WERI-Rb-1 (cell line): Measurements from ENCODE around the gene DEPP1.

Experiments
- DNase-seq: peaks from one replicate; pipeline ENCODE4 v3.0.0-alpha.2; 2020
- H3K27ac ChIP-seq: fragments of 250-450 bp; sonication (Bioruptor Pico); 2 replicates; pipeline ENCODE4 v1.5.1; 2020; ENCODE audit warnings: mild to moderate bottlenecking, moderate library complexity
- H3K27me3 ChIP-seq: fragments of 250-450 bp; sonication (Bioruptor Pico); 2 replicates; pipeline ENCODE4 v1.5.1; 2021; ENCODE audit warnings: mild to moderate bottlenecking, low read depth, moderate library complexity; ENCODE audit not compliant: insufficient read depth, severe bottlenecking
- H3K36me3 ChIP-seq: fragments of 250-450 bp; sonication (Bioruptor Pico); 2 replicates; pipeline ENCODE4 v1.5.1; 2020; ENCODE audit warnings: mild to moderate bottlenecking, moderate library complexity
- H3K4me3 ChIP-seq: 2 replicates; pipeline ENCODE4 v1.5.1; 2011; ENCODE audit warnings: low read depth, mild to moderate bottlenecking, control low read depth, low read length
- H3K9me3 ChIP-seq: fragments of 250-450 bp; sonication (Bioruptor Pico); 2 replicates; pipeline ENCODE4 v1.5.1; 2021; ENCODE audit warnings: mild to moderate bottlenecking, moderate library complexity; ENCODE audit not compliant: severe bottlenecking
- CTCF ChIP-seq: IDR thresholded peaks from 2 replicates; pipeline ENCODE4 v1.5.1; 2011; ENCODE audit warnings: low read depth, mild to moderate bottlenecking, control low read depth, inconsistent platforms, low read length

Gene DEPP1

GRCh38 chr10:44947371-44948152 is 31.0 kb downstream of the DEPP1 start:
- Histone ChIP-seq H3K36me3 (no peaks in the 10 kb centered on the region), H3K27ac (no peak overlapping the region), H3K9me3 (peaks cover 5% of the 10 kb centered on the region), H3K4me3 (no peak overlapping the region), H3K27me3 (no peaks in the 10 kb centered on the region)
- no peak for DNase-seq
- no peak for TF ChIP-seq CTCF

GRCh38 chr10:44946205-44946604 is 32.4 kb downstream of the DEPP1 start:
- peaks cover 5% of the 10 kb centered on the region for H3K9me3 ChIP-seq
- no peak overlapping the region for H3K27ac ChIP-seq
- no peak overlapping the region for H3K4me3 ChIP-seq
- H3K36me3 ChIP-seq, result no peaks in the 10 kb centered on the region
- H3K27me3 ChIP-seq, result no peaks in the 10 kb centered on the region
- no peak for DNase-seq
- TF ChIP-seq CTCF, result no peak

GRCh38 chr10:44944354-44944753 is 34.3 kb downstream of the DEPP1 start:
- peaks cover 5% of the 10 kb centered on the region for H3K9me3 ChIP-seq
- no peak for TF ChIP-seq CTCF
- H3K27me3 ChIP-seq, result no peaks in the 10 kb centered on the region

GRCh38 chr10:44939691-44940401 is 38.8 kb downstream of the DEPP1 start:
- no peak for TF ChIP-seq CTCF
- H3K27ac ChIP-seq, result no peak overlapping the region
- no peaks in the 10 kb centered on the region for H3K36me3 ChIP-seq
- no peak overlapping the region for H3K4me3 ChIP-seq
- H3K27me3 ChIP-seq, result no peaks in the 10 kb centered on the region
- peaks cover 4% of the 10 kb centered on the region for H3K9me3 ChIP-seq
- no peak for DNase-seq

More at GRCh38 chr10:44944354-44944753, 34.3 kb downstream of the DEPP1 start:
- H3K27ac ChIP-seq, result no peak overlapping the region
- no peak overlapping the region for H3K4me3 ChIP-seq
- no peaks in the 10 kb centered on the region for H3K36me3 ChIP-seq
- no peak for DNase-seq

DNA sequence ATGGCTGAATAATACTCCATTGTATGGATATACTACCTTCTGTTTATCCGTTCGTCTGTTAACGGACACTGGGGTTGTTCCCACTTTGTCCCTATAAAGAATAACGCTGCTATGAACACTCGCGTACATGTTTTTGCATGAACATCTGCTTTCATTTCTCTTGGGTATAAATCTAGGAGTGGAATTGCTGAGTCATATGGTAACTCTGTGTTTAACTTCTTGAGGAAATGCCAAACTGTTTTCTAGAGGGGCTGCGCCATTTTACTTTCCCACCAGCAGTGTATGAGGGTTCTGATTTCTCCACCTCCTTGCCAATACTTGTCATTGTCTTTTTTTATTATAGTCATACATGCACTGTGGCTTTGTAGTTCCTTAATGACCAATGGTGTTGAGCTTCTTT is 39.7 kb downstream of the DEPP1 start:
- no peaks in the 10 kb centered on the region for H3K36me3 ChIP-seq
- no peak for TF ChIP-seq CTCF
- no peak for DNase-seq
- no peaks in the 10 kb centered on the region for H3K9me3 ChIP-seq
- H3K27me3 ChIP-seq, result no peaks in the 10 kb centered on the region
- no peak overlapping the region for H3K27ac ChIP-seq
- no peak overlapping the region for H3K4me3 ChIP-seq
